Uterus (tissue), 2 donors: ENCODE measurements around the gene ELMO1.

Source experiments
- POLR2A ChIP-seq, 2 donors: fragments of 450-650 bp; IDR thresholded peaks; one replicate each; pipeline ENCODE4 v1.6.1; 2016; ENCODE audit warnings: antibody characterized with exemption in 2 of 2, mild to moderate bottlenecking in 1 of 2, moderate library complexity in 1 of 2
- TF ChIP-seq, protein P1 (sequence below), 4 experiments: fragments of 200-600 bp in 2 of 4; fragments of 450-650 bp in 2 of 4; sonication (generic) in 2 of 4; IDR thresholded peaks; one replicate each; pipeline ENCODE4 v1.5.1; 2016 to 2019; ENCODE audit warnings: antibody characterized with exemption in 4 of 4, mild to moderate bottlenecking in 2 of 4, moderate library complexity in 1 of 4

- TF ChIP-seq POLR2A (IDR thresholded peaks at IDR 0.05), result no peak
- TF ChIP-seq, protein P1, sequence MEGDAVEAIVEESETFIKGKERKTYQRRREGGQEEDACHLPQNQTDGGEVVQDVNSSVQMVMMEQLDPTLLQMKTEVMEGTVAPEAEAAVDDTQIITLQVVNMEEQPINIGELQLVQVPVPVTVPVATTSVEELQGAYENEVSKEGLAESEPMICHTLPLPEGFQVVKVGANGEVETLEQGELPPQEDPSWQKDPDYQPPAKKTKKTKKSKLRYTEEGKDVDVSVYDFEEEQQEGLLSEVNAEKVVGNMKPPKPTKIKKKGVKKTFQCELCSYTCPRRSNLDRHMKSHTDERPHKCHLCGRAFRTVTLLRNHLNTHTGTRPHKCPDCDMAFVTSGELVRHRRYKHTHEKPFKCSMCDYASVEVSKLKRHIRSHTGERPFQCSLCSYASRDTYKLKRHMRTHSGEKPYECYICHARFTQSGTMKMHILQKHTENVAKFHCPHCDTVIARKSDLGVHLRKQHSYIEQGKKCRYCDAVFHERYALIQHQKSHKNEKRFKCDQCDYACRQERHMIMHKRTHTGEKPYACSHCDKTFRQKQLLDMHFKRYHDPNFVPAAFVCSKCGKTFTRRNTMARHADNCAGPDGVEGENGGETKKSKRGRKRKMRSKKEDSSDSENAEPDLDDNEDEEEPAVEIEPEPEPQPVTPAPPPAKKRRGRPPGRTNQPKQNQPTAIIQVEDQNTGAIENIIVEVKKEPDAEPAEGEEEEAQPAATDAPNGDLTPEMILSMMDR (IDR thresholded peaks at IDR 0.05), result no peak
Observed at GRCh38 chr7:36925207-36925606, 523.5 kb downstream of the ELMO1 start.
